K562 (cell line): ENCODE measurements around the gene CZIB. TPM values are rescaled to one million over a fixed set of nuclear protein-coding genes. Genes with fewer than 3 reads are reported as not detected.

Experiments
- ATAC-seq: fragments of 200-7000 bp; cut with Tn5 transposase; 3 replicates; pipeline ENCODE4 v1.9.1; 2020; ENCODE audit warnings: moderate library complexity
- BruUV-seq: library from RNA; stranded (reverse); fragments of 400-500 nt; replicated peaks from 2 replicates; lab custom pipeline; 2021; lab: Mats Ljungman, UMichigan
- CTCF ChIA-PET: fragments of 300-600 bp; formaldehyde crosslinking; extraction: SDS; loops from one replicate; lab custom pipeline; 2021; ENCODE audit warnings: low intra/inter-chr PET ratio; lab: Yijun Ruan, JAX
- POLR2A ChIA-PET: fragments of 300-600, 350-650 bp; sonication (Branson Sonifier 250); formaldehyde crosslinking; extraction: SDS; loops from one replicate; lab custom pipeline; 2021; ENCODE audit warnings: antibody characterized with exemption, inconsistent platforms; lab: Yijun Ruan, JAX
- DNase-seq, 4 experiments: peaks; one replicate each; pipeline versions ENCODE4 v3.0.0 to v3.0.0-alpha.2; 2011 to 2018; ENCODE audit warnings: low spot score in 3 of 4, mixed read lengths in 3 of 4; ENCODE audit errors: extremely low read depth in 1 of 4
- FAIRE-seq: peaks from 2 replicates; lab custom pipeline; 2011; peaks lifted over from hg19 to GRCh38; lab: Jason Lieb, UNC
- H2AFZ ChIP-seq: 2 replicates; pipeline ENCODE4 v1.6.0; 2011; ENCODE audit warnings: low read depth, low read length, control low read depth, inconsistent platforms
- H3K27ac ChIP-seq: fragments of 200-600 bp; 3 replicates; pipeline ENCODE4 v1.8.0; 2011; ENCODE audit warnings: low read depth, mild to moderate bottlenecking, control low read depth, inconsistent platforms, low read length, moderate library complexity, mixed read lengths; ENCODE audit errors: extremely low read depth
- H3K27me3 ChIP-seq, 2 experiments: fragments of 300-600 bp in 1 of 2; 2 replicates in 1 of 2; 3 replicates in 1 of 2; pipeline versions ENCODE4 v1.6.0 to v1.8.0; 2011; ENCODE audit warnings: inconsistent platforms in 2 of 2, low read length in 2 of 2, mild to moderate bottlenecking in 1 of 2, mixed read lengths in 1 of 2, moderate library complexity in 1 of 2; ENCODE audit not compliant: control insufficient read depth in 2 of 2, insufficient read depth in 2 of 2
- H3K36me3 ChIP-seq: fragments of 300-600 bp; 3 replicates; pipeline ENCODE4 v1.8.0; 2011; ENCODE audit warnings: mild to moderate bottlenecking, low read length, inconsistent platforms; ENCODE audit not compliant: control insufficient read depth, insufficient read depth
- H3K4me1 ChIP-seq, 2 experiments: fragments of 200-600 bp in 1 of 2; replicated peaks in 1 of 2; 2 replicates in 1 of 2; 3 replicates in 1 of 2; pipeline versions ENCODE4 v1.5.1 to v1.8.0; 2011; ENCODE audit warnings: inconsistent platforms in 2 of 2, low read length in 2 of 2, mild to moderate bottlenecking in 1 of 2, mixed read lengths in 1 of 2, moderate library complexity in 1 of 2; ENCODE audit not compliant: control insufficient read depth in 2 of 2, insufficient read depth in 2 of 2
- H3K4me2 ChIP-seq: 2 replicates; pipeline ENCODE4 v1.6.1; 2011; ENCODE audit warnings: low read length, control low read depth, inconsistent platforms, mixed read lengths; ENCODE audit not compliant: insufficient read depth
- H3K4me3 ChIP-seq: fragments of 200-600 bp; sonication (generic), shearing (Covaris generic); 2 replicates; pipeline ENCODE4 v1.5.1; 2016; ENCODE audit warnings: control low read depth, inconsistent platforms
- H3K79me2 ChIP-seq: fragments of 200-600 bp; 3 replicates; pipeline ENCODE4 v1.8.0; 2011; ENCODE audit warnings: low read length, inconsistent platforms; ENCODE audit not compliant: control insufficient read depth, insufficient read depth
- H3K9ac ChIP-seq, 2 experiments: 2 replicates each; pipeline versions ENCODE4 v1.6.0 to v1.6.1; 2011; ENCODE audit warnings: low read depth in 2 of 2, low read length in 2 of 2, control low read depth in 1 of 2, inconsistent platforms in 1 of 2, mild to moderate bottlenecking in 1 of 2, mixed read lengths in 1 of 2; ENCODE audit not compliant: insufficient read depth in 1 of 2
- H3K9me1 ChIP-seq: one replicate; pipeline ENCODE4 v1.6.0; 2011; ENCODE audit warnings: inconsistent platforms, mild to moderate bottlenecking, low read length, moderate library complexity; ENCODE audit not compliant: control insufficient read depth, insufficient read depth
- H3K9me3 ChIP-seq: replicated peaks from 2 replicates; pipeline ENCODE4 v1.5.1; 2011; ENCODE audit warnings: low read depth, low read length, inconsistent platforms; ENCODE audit not compliant: control insufficient read depth, insufficient read depth
- H4K20me1 ChIP-seq: replicated peaks from 2 replicates; pipeline ENCODE4 v1.6.1; 2011; ENCODE audit warnings: low read length, inconsistent platforms, mixed read lengths; ENCODE audit not compliant: control insufficient read depth, insufficient read depth
- CREB1 ChIP-seq, 2 experiments: sonication (generic) in 1 of 2; formaldehyde crosslinking in 1 of 2; IDR thresholded peaks; 2 replicates each; pipeline versions ENCODE4 v1.6.1 to v1.8.0; 2012 to 2022; ENCODE audit warnings: inconsistent platforms in 1 of 2, mild to moderate bottlenecking in 1 of 2, missing genetic modification reagents in 1 of 2, moderate library complexity in 1 of 2
- CREBBP ChIP-seq: IDR thresholded peaks from one replicate; pipeline ENCODE4 v1.6.1; 2012; ENCODE audit warnings: low read depth, mild to moderate bottlenecking, control low read depth, inconsistent platforms, low read length
- DEAF1 ChIP-seq: fragments of 450-650 bp; formaldehyde crosslinking; IDR thresholded peaks from 2 replicates; pipeline ENCODE4 v1.4.0; 2020; ENCODE audit warnings: mild to moderate bottlenecking, moderate library complexity
- ETV1 ChIP-seq: fragments of 450-650 bp; conservative IDR thresholded peaks from 2 replicates; pipeline ENCODE4 v1.6.1; 2016; ENCODE audit warnings: missing genetic modification characterization, control low read depth, low read depth, missing compliant biosample characterization
- GTF2E2 ChIP-seq: fragments of 200-800 bp; sonication (Bioruptor generic); IDR thresholded peaks from 2 replicates; pipeline ENCODE4 v1.6.1; 2016; ENCODE audit warnings: missing genetic modification characterization, missing compliant biosample characterization
- POLR2AphosphoS2 ChIP-seq: IDR thresholded peaks from 2 replicates; pipeline ENCODE4 v1.6.1; 2012; ENCODE audit warnings: low read length, improper control_type of control experiment
- SNRNP70 ChIP-seq: fragments of 200-400 bp; formaldehyde crosslinking; optimal IDR thresholded peaks from 2 replicates; pipeline ENCODE3; 2017; ENCODE audit warnings: low read depth, low read length
- USF1 ChIP-seq: sonication (generic); formaldehyde crosslinking; IDR thresholded peaks from 2 replicates; pipeline ENCODE4 v1.9.0; 2022; ENCODE audit warnings: mild to moderate bottlenecking, missing genetic modification reagents
- ZBTB11 ChIP-seq, 3 experiments: fragments of 200-800 bp in 1 of 3; fragments of 250-450 bp in 1 of 3; fragments of 450-650 bp in 1 of 3; sonication (Bioruptor Pico) in 1 of 3; sonication (Bioruptor generic) in 1 of 3; formaldehyde crosslinking in 1 of 3; IDR thresholded peaks; 2 replicates each; pipeline versions ENCODE4 v1.6.1 to v1.8.0; 2016 to 2022; ENCODE audit warnings: mild to moderate bottlenecking in 2 of 3, missing genetic modification characterization in 2 of 3, missing compliant biosample characterization in 1 of 3, moderate library complexity in 1 of 3
- ZNF12 ChIP-seq: sonication (generic); formaldehyde crosslinking; IDR thresholded peaks from 2 replicates; pipeline ENCODE4 v1.4.0; 2020; ENCODE audit warnings: mild to moderate bottlenecking, missing genetic modification reagents
- WGBS: fragments of 100-300 bp; shearing (Covaris generic); methylation state at CpG from one replicate; pipeline ENCODE4 v1.1.6; 2016; ENCODE audit warnings: low coverage, mixed read lengths; ENCODE audit not compliant: insufficient coverage; ENCODE audit errors: missing lambda C conversion rate; 5-methylcytosine and 5-hydroxymethylcytosine counted together
- in situ Hi-C: fragments of 300-500 bp; cut with MboI; formaldehyde crosslinking; loops from 4 replicates; pipeline ENCODE4 v1.15.0; 2018; ENCODE audit warnings: inconsistent platforms, mixed read lengths
- intact Hi-C: fragments of 100-400 bp; cut with micrococcal nuclease; formaldehyde crosslinking; loops from 2 replicates; pipeline ENCODE4 v1.14.2; 2022
- polyA plus RNA-seq, 8 experiments: library from polyadenylated mRNA; depleted of rRNA in 4 of 8; stranded (reverse) in 5 of 8; unstranded in 3 of 8; fragments of >200 nt; fragmentation: Nextera tagmentation in 2 of 8; fragmentation: Illumina TruSeq in 1 of 8; extraction: Ambion mirVana in 2 of 8; extraction: Trizol in 1 of 8; gene quantifications; 2 replicates each; pipeline versions ENCODE4 v1.2.1 to v1.2.3, GENCODE V29; 2011 to 2014; ENCODE audit warnings: inconsistent platforms in 1 of 8, missing spikeins in 1 of 8
- total RNA-seq, 7 experiments: library from RNA; depleted of rRNA in 6 of 7; stranded (reverse); fragments of >200 nt in 6 of 7; fragmentation: Illumina TruSeq in 2 of 7; extraction: Trizol in 2 of 7; gene quantifications; 2 replicates each; pipeline versions ENCODE4 v1.2.1 to v1.2.3, GENCODE V29; 2011 to 2021; ENCODE audit warnings: low replicate concordance in 1 of 7
- TF ChIP-seq, protein P1 (sequence below): fragments of 200-800 bp; sonication (Bioruptor generic); IDR thresholded peaks from 2 replicates; pipeline ENCODE4 v1.6.1; 2017; ENCODE audit warnings: missing genetic modification characterization, missing compliant biosample characterization
- TF ChIP-seq, protein P2 (sequence below): fragments of 250-450 bp; sonication (Bioruptor Pico); IDR thresholded peaks from 2 replicates; pipeline ENCODE4 v1.9.0; 2021; ENCODE audit warnings: mild to moderate bottlenecking, inconsistent platforms

CZIB gene
- total and polyA plus RNA-seq, 9 of the 15 experiments (the other 6 are each of a cell fraction or from before 2014, with no cell fraction given) = 52.6 to 111 (median 80.0) TPM

DNA sequence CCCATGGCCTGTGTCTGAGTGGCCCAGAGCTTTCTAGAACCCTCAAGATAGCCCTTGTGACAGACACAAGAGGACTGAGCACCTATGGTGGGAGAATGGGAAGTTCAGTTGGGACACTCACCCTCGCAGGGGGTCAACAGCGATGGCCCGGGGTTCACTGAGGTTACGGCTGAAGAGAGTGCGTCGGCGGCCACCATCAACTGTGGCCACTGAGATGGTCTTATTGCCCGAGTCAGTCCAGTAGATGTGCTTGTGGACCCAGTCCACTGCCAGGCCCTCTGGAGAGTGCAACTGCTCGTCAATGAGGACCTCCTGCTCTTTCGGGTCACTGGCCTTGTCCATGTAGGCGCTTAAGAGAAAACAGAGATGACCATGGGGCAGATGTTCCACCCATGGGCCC lies 43.6 kb upstream of the CZIB start:
- Histone ChIP-seq H2AFZ (no peak overlapping the region), H3K9ac (no peak overlapping the region; a peak in 1 of 4 replicates), H3K79me2 (no peaks in the 10 kb centered on the region), H3K27ac (no peak overlapping the region), H3K9me1 (no peaks in the 10 kb centered on the region), H4K20me1 (no peaks in the 10 kb centered on the region; the same call in 1 of the 2 replicates), H3K27me3 (no peaks in the 10 kb centered on the region), H3K9me3 (no peaks in the 10 kb centered on the region), H3K4me1 (no peaks in the 10 kb centered on the region), H3K4me3 (no peak overlapping the region), H3K36me3 (peaks cover 98% of the 10 kb centered on the region), H3K4me2 (no peak overlapping the region)
- ATAC-seq = no peak
- in situ Hi-C loops = no loop called here
- FAIRE-seq = no peak
- no peak for DNase-seq
- 97% methylated on average over 11 of the region's 11 CpGs for WGBS
- BruUV-seq = no TSS peak
- POLR2A ChIA-PET = interaction anchor here (0.6 to 0.9 kb wide), 2 partner anchors 9 to 15 kb away, joined by 3 read pairs; no protein-coding TSS in a partner anchor
- intact Hi-C loops = no loop called here
- CTCF ChIA-PET = no interaction called here
- TF ChIP-seq CREB1 (IDR thresholded peaks at IDR 0.05) (no peak), CREB1 (CRISPR knock-in tag; IDR thresholded peaks at IDR 0.05) (no peak), DEAF1 (CRISPR knock-in tag) (no peak), ETV1 (tag) (no peak), CREBBP (no peak), ZBTB11 (CRISPR knock-in tag; IDR thresholded peaks at IDR 0.05) (no peak), POLR2AphosphoS2 (no peak), GTF2E2 (no peak), ZNF12 (CRISPR knock-in tag) (no peak), SNRNP70 (no peak), USF1 (CRISPR knock-in tag) (no peak)
- TF ChIP-seq, protein P1, sequence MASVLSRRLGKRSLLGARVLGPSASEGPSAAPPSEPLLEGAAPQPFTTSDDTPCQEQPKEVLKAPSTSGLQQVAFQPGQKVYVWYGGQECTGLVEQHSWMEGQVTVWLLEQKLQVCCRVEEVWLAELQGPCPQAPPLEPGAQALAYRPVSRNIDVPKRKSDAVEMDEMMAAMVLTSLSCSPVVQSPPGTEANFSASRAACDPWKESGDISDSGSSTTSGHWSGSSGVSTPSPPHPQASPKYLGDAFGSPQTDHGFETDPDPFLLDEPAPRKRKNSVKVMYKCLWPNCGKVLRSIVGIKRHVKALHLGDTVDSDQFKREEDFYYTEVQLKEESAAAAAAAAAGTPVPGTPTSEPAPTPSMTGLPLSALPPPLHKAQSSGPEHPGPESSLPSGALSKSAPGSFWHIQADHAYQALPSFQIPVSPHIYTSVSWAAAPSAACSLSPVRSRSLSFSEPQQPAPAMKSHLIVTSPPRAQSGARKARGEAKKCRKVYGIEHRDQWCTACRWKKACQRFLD (CRISPR knock-in tag) = no peak
- TF ChIP-seq, protein P2, sequence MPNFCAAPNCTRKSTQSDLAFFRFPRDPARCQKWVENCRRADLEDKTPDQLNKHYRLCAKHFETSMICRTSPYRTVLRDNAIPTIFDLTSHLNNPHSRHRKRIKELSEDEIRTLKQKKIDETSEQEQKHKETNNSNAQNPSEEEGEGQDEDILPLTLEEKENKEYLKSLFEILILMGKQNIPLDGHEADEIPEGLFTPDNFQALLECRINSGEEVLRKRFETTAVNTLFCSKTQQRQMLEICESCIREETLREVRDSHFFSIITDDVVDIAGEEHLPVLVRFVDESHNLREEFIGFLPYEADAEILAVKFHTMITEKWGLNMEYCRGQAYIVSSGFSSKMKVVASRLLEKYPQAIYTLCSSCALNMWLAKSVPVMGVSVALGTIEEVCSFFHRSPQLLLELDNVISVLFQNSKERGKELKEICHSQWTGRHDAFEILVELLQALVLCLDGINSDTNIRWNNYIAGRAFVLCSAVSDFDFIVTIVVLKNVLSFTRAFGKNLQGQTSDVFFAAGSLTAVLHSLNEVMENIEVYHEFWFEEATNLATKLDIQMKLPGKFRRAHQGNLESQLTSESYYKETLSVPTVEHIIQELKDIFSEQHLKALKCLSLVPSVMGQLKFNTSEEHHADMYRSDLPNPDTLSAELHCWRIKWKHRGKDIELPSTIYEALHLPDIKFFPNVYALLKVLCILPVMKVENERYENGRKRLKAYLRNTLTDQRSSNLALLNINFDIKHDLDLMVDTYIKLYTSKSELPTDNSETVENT (CRISPR knock-in tag) = no peak
